HepG2 (cell line): Measurements from ENCODE around the gene CXCL17. TPM values are rescaled to one million over a fixed set of nuclear protein-coding genes. Genes with fewer than 3 reads are reported as not detected.

Experiments used
- AHDC1 ChIP-seq: sonication (generic); formaldehyde crosslinking; IDR thresholded peaks from 2 replicates; pipeline ENCODE4 v1.5.1; 2020; ENCODE audit warnings: mild to moderate bottlenecking, missing genetic modification reagents, borderline replicate concordance
- ARHGAP35 ChIP-seq: sonication (generic); formaldehyde crosslinking; IDR thresholded peaks from 2 replicates; pipeline ENCODE4 v1.9.0; 2022; ENCODE audit warnings: mild to moderate bottlenecking, inconsistent platforms, moderate library complexity, missing genetic modification reagents, borderline replicate concordance
- CEBPG ChIP-seq: IDR thresholded peaks from 2 replicates; pipeline ENCODE4 v1.6.1; 2016
- GFI1 ChIP-seq: sonication (generic); formaldehyde crosslinking; IDR thresholded peaks from 2 replicates; pipeline ENCODE4 v1.5.0; 2020; ENCODE audit warnings: missing genetic modification reagents, mild to moderate bottlenecking, borderline replicate concordance
- KLF9 ChIP-seq: IDR thresholded peaks from 2 replicates; pipeline ENCODE4 v1.6.1; 2016; ENCODE audit warnings: low read depth
- MED13 ChIP-seq: sonication (generic); formaldehyde crosslinking; IDR thresholded peaks from 2 replicates; pipeline ENCODE4 v1.5.0; 2020; ENCODE audit warnings: missing genetic modification reagents
- RNF219 ChIP-seq: sonication (generic); formaldehyde crosslinking; IDR thresholded peaks from 2 replicates; pipeline ENCODE4 v1.5.0; 2020; ENCODE audit warnings: mild to moderate bottlenecking, missing genetic modification reagents
- U2AF2 ChIP-seq: fragments of 200-400 bp; formaldehyde crosslinking; IDR thresholded peaks from 2 replicates; pipeline ENCODE4 v1.6.1; 2017; ENCODE audit warnings: low read depth, mild to moderate bottlenecking, low read length
- ZNF326 ChIP-seq: sonication (generic); formaldehyde crosslinking; IDR thresholded peaks from 2 replicates; pipeline ENCODE4 v1.4.0; 2020; ENCODE audit warnings: missing genetic modification reagents, borderline replicate concordance
- ZNF574 ChIP-seq: sonication (generic); formaldehyde crosslinking; IDR thresholded peaks from 2 replicates; pipeline ENCODE4 v1.4.0; 2020; ENCODE audit warnings: missing genetic modification reagents
- polyA plus RNA-seq, 8 experiments: library from polyadenylated mRNA; depleted of rRNA in 3 of 8; stranded (reverse) in 7 of 8; unstranded in 1 of 8; fragments of >200 nt; fragmentation: Illumina TruSeq in 4 of 8; extraction: Trizol in 4 of 8; gene quantifications; 2 replicates each; pipeline versions ENCODE4 v1.2.1 to v1.2.3, GENCODE V29; 2011 to 2016; ENCODE audit warnings: low read depth in 4 of 8, missing spikeins in 1 of 8, mixed read lengths in 1 of 8; ENCODE audit not compliant: insufficient read depth in 1 of 8
- total RNA-seq, 5 experiments: library from RNA; depleted of rRNA; stranded (reverse); fragments of >200 nt; fragmentation: Illumina TruSeq; extraction: Trizol; gene quantifications; 2 replicates each; pipeline ENCODE4 v1.2.3, GENCODE V29; 2016; ENCODE audit warnings: low read depth in 1 of 5
- TF ChIP-seq, protein P1 (sequence below): sonication (generic); formaldehyde crosslinking; IDR thresholded peaks from 2 replicates; pipeline ENCODE4 v1.5.1; 2020; ENCODE audit warnings: missing genetic modification reagents, mild to moderate bottlenecking, borderline replicate concordance
- TF ChIP-seq, protein P2 (sequence below): sonication (generic); formaldehyde crosslinking; IDR thresholded peaks from 2 replicates; pipeline ENCODE4 v1.5.0; 2020; ENCODE audit warnings: missing genetic modification reagents
- TF ChIP-seq, protein P3 (sequence below): sonication (generic); formaldehyde crosslinking; IDR thresholded peaks from 2 replicates; pipeline ENCODE4 v1.5.0; 2020; ENCODE audit warnings: missing genetic modification reagents

Gene CXCL17
- total and polyA plus RNA-seq, 2 of the 13 experiments (the other 11 are each of a cell fraction or from before 2014, with no cell fraction given): 0.12 TPM; not detected in 1

GRCh38 chr19:42401365-42402303 lies 41.1 kb downstream of the CXCL17 start (continued):
- TF ChIP-seq AHDC1 (CRISPR knock-in tag): no peak
- no peak for TF ChIP-seq ZNF326 (CRISPR knock-in tag)
- peak; percentile 42 for TF ChIP-seq CEBPG (CRISPR knock-in tag)
- no peak for TF ChIP-seq MED13 (CRISPR knock-in tag)
- TF ChIP-seq, protein P1, sequence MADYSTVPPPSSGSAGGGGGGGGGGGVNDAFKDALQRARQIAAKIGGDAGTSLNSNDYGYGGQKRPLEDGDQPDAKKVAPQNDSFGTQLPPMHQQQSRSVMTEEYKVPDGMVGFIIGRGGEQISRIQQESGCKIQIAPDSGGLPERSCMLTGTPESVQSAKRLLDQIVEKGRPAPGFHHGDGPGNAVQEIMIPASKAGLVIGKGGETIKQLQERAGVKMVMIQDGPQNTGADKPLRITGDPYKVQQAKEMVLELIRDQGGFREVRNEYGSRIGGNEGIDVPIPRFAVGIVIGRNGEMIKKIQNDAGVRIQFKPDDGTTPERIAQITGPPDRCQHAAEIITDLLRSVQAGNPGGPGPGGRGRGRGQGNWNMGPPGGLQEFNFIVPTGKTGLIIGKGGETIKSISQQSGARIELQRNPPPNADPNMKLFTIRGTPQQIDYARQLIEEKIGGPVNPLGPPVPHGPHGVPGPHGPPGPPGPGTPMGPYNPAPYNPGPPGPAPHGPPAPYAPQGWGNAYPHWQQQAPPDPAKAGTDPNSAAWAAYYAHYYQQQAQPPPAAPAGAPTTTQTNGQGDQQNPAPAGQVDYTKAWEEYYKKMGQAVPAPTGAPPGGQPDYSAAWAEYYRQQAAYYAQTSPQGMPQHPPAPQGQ: no peak
- no peak for TF ChIP-seq U2AF2
- TF ChIP-seq ARHGAP35: no peak
- TF ChIP-seq GFI1 (CRISPR knock-in tag): no peak
- no peak for TF ChIP-seq RNF219
- no peak for TF ChIP-seq KLF9 (CRISPR knock-in tag)
- TF ChIP-seq, protein P2, sequence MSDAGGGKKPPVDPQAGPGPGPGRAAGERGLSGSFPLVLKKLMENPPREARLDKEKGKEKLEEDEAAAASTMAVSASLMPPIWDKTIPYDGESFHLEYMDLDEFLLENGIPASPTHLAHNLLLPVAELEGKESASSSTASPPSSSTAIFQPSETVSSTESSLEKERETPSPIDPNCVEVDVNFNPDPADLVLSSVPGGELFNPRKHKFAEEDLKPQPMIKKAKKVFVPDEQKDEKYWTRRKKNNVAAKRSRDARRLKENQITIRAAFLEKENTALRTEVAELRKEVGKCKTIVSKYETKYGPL (CRISPR knock-in tag): no peak
- TF ChIP-seq, protein P3, sequence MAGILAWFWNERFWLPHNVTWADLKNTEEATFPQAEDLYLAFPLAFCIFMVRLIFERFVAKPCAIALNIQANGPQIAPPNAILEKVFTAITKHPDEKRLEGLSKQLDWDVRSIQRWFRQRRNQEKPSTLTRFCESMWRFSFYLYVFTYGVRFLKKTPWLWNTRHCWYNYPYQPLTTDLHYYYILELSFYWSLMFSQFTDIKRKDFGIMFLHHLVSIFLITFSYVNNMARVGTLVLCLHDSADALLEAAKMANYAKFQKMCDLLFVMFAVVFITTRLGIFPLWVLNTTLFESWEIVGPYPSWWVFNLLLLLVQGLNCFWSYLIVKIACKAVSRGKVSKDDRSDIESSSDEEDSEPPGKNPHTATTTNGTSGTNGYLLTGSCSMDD (CRISPR knock-in tag): no peak
- no peak for TF ChIP-seq ZNF574 (CRISPR knock-in tag)
